Fibroblast of lung (primary cell): ENCODE measurements around the gene XKR3. TPM values are rescaled to one million over a fixed set of nuclear protein-coding genes. Genes with fewer than 3 reads are reported as not detected.

Experiments
- DNase-seq, 2 donors: peaks; one replicate each; pipeline versions ENCODE4 v3.0.0 to v3.0.0-alpha.2; 2010; ENCODE audit warnings: low read depth in 2 of 2
- H2AFZ ChIP-seq: 2 replicates; pipeline ENCODE4 v1.5.1; 2012; ENCODE audit warnings: low read length, control low read depth, inconsistent platforms
- H3K27ac ChIP-seq: 2 replicates; pipeline ENCODE4 v1.5.1; 2011; ENCODE audit warnings: low read length, control low read depth; ENCODE audit not compliant: insufficient read depth
- H3K27me3 ChIP-seq: 2 replicates; pipeline ENCODE4 v1.5.1; 2011; ENCODE audit warnings: mild to moderate bottlenecking, low read length; ENCODE audit not compliant: control insufficient read depth, insufficient read depth
- H3K36me3 ChIP-seq: 2 replicates; pipeline ENCODE4 v1.5.1; 2011; ENCODE audit warnings: low read length; ENCODE audit not compliant: control insufficient read depth, insufficient read depth
- H3K4me1 ChIP-seq: 2 replicates; pipeline ENCODE4 v1.5.1; 2011; ENCODE audit warnings: low read length; ENCODE audit not compliant: control insufficient read depth, insufficient read depth; ENCODE audit errors: extremely low read depth
- H3K4me2 ChIP-seq: 2 replicates; pipeline ENCODE4 v1.5.1; 2011; ENCODE audit warnings: low read length, control low read depth; ENCODE audit not compliant: insufficient read depth; ENCODE audit errors: extremely low read depth
- H3K4me3 ChIP-seq, 4 experiments: fragments of 200-600 bp in 1 of 4; sonication (generic) in 1 of 4; replicated peaks in 1 of 4; 2 replicates each; pipeline ENCODE4 v1.5.1; 2011 to 2016; ENCODE audit warnings: low read length in 4 of 4, low read depth in 3 of 4, mild to moderate bottlenecking in 3 of 4, control low read depth in 2 of 4, inconsistent platforms in 1 of 4, mixed read lengths in 1 of 4; ENCODE audit not compliant: insufficient read depth in 1 of 4; ENCODE audit errors: control extremely low read depth in 1 of 4
- H3K79me2 ChIP-seq: 2 replicates; pipeline ENCODE4 v1.5.1; 2012; ENCODE audit warnings: mild to moderate bottlenecking, low read length, inconsistent platforms; ENCODE audit not compliant: control insufficient read depth, insufficient read depth
- H3K9ac ChIP-seq: 2 replicates; pipeline ENCODE4 v1.5.1; 2011; ENCODE audit warnings: mild to moderate bottlenecking, low read length, control low read depth; ENCODE audit not compliant: insufficient read depth
- H3K9me3 ChIP-seq: 2 replicates; pipeline ENCODE4 v1.5.1; 2012; ENCODE audit warnings: low read depth, low read length; ENCODE audit not compliant: control insufficient read depth, insufficient read depth
- H4K20me1 ChIP-seq: 2 replicates; pipeline ENCODE4 v1.5.1; 2011; ENCODE audit warnings: low read length; ENCODE audit not compliant: control insufficient read depth, insufficient read depth; ENCODE audit errors: extremely low read depth
- CTCF ChIP-seq, 2 donors: IDR thresholded peaks in 1 of 2; conservative IDR thresholded peaks in 1 of 2; 1 replicate in 1 of 2; 2 replicates in 1 of 2; pipeline ENCODE4 v1.5.1; 2011 to 2012; ENCODE audit warnings: low read length in 2 of 2, control low read depth in 1 of 2, inconsistent platforms in 1 of 2, low read depth in 1 of 2, mild to moderate bottlenecking in 1 of 2
- EZH2 ChIP-seq: IDR thresholded peaks from 2 replicates; pipeline ENCODE4 v1.5.1; 2012; ENCODE audit warnings: low read length, control low read depth, mild to moderate bottlenecking; ENCODE audit errors: missing control alignments
- polyA plus RNA-seq, 2 donors: library from polyadenylated mRNA; depleted of rRNA in 1 of 2; stranded (reverse) in 1 of 2; unstranded in 1 of 2; fragments of >200 nt; gene quantifications; 2 replicates each; pipeline ENCODE4 v1.2.1, GENCODE V29; 2011 to 2012; ENCODE audit warnings: missing spikeins in 1 of 2
- total RNA-seq: library from RNA; depleted of rRNA; stranded (reverse); fragments of >200 nt; gene quantifications from 2 replicates; pipeline ENCODE4 v1.2.1, GENCODE V29; 2014

The XKR3 gene
- total and polyA plus RNA-seq, 2 donors (not counting 1 experiment from before 2014, with no cell fraction given), result 0.17 TPM; not detected in 1

- Histone ChIP-seq H4K20me1 (no peaks in the 10 kb centered on the region), H3K79me2 (no peaks in the 10 kb centered on the region), H3K9ac (no peak overlapping the region), H3K27ac (no peak overlapping the region), H3K4me2 (no peak overlapping the region), H3K27me3 (no peaks in the 10 kb centered on the region), H2AFZ (no peak overlapping the region), H3K9me3 (no peaks in the 10 kb centered on the region), H3K4me1 (no peaks in the 10 kb centered on the region), H3K4me3 (no peak overlapping the region), H3K36me3 (no peaks in the 10 kb centered on the region)
- no peak for DNase-seq
- TF ChIP-seq EZH2 (no peak), CTCF (conservative IDR thresholded peaks at IDR 0.05 in 1 of 2, IDR thresholded peaks at IDR 0.05 in 1 of 2; ENCODE audit: low read depth in 1 of 2, low read length in 2 of 2) (no peak)
These were observed 18.8 kb downstream of the XKR3 start for GRCh38 chr22:16806401-16806800.

GRCh38 chr22:16804882-16805281 lies 20.3 kb downstream of the XKR3 start:
- TF ChIP-seq CTCF (conservative IDR thresholded peaks at IDR 0.05 in 1 of 2, IDR thresholded peaks at IDR 0.05 in 1 of 2; ENCODE audit: low read depth in 1 of 2, low read length in 2 of 2) (no peak), EZH2 (no peak)
- no peak overlapping the region for H3K9ac ChIP-seq

GRCh38 chr22:16803255-16803917 lies 21.8 kb downstream of the XKR3 start:
- H3K9me3 ChIP-seq, result no peaks in the 10 kb centered on the region
- TF ChIP-seq EZH2 (no peak), CTCF (conservative IDR thresholded peaks at IDR 0.05 in 1 of 2, IDR thresholded peaks at IDR 0.05 in 1 of 2; ENCODE audit: low read depth in 1 of 2, low read length in 2 of 2) (no peak)
- H3K79me2 ChIP-seq, result no peaks in the 10 kb centered on the region
- H3K4me3 ChIP-seq, result no peak overlapping the region
- no peak overlapping the region for H3K9ac ChIP-seq
- no peak overlapping the region for H3K4me2 ChIP-seq
- no peaks in the 10 kb centered on the region for H3K4me1 ChIP-seq
- H3K36me3 ChIP-seq, result no peaks in the 10 kb centered on the region
- DNase-seq, result no peak
- H3K27me3 ChIP-seq, result no peaks in the 10 kb centered on the region
- H3K27ac ChIP-seq, result no peak overlapping the region
- no peaks in the 10 kb centered on the region for H4K20me1 ChIP-seq
- H2AFZ ChIP-seq, result no peak overlapping the region

More at GRCh38 chr22:16804882-16805281, 20.3 kb downstream of the XKR3 start:
- H3K27ac ChIP-seq, result no peak overlapping the region
- no peaks in the 10 kb centered on the region for H3K36me3 ChIP-seq
- no peaks in the 10 kb centered on the region for H3K79me2 ChIP-seq
- H3K27me3 ChIP-seq, result no peaks in the 10 kb centered on the region
- no peaks in the 10 kb centered on the region for H3K9me3 ChIP-seq
- no peaks in the 10 kb centered on the region for H3K4me1 ChIP-seq
- H2AFZ ChIP-seq, result no peak overlapping the region
- H4K20me1 ChIP-seq, result no peaks in the 10 kb centered on the region
- no peak for DNase-seq
- H3K4me2 ChIP-seq, result no peak overlapping the region
- no peak overlapping the region for H3K4me3 ChIP-seq
